ENCODE data around the gene AHDC1.

GRCh38 chr1:27506703-27507102 lies 97.2 kb downstream of the AHDC1 start:
- no peak for TF ChIP-seq ZNF232 (CRISPR knock-in tag; IDR thresholded peaks at IDR 0.05; ENCODE audit: borderline replicate concordance)
- TF ChIP-seq BHLHE40 (IDR thresholded peaks at IDR 0.05; ENCODE audit: low read length): no peak
- no peak for TF ChIP-seq ZFAT (CRISPR knock-in tag; conservative IDR thresholded peaks at IDR 0.05)
- no peak for TF ChIP-seq CEBPB (IDR thresholded peaks at IDR 0.05; ENCODE audit: borderline replicate concordance, low read depth, low read length)
- TF ChIP-seq RERE (CRISPR knock-in tag; IDR thresholded peaks at IDR 0.05; ENCODE audit: low read depth): no peak
- TF ChIP-seq AKAP8 (CRISPR knock-in tag; IDR thresholded peaks at IDR 0.05): no peak
- no peak for TF ChIP-seq SATB2 (CRISPR knock-in tag; IDR thresholded peaks at IDR 0.05)
- no peak for TF ChIP-seq SRSF9 (IDR thresholded peaks at IDR 0.05; ENCODE audit: borderline replicate concordance, insufficient read depth, low read depth, low read length, poor library complexity, severe bottlenecking)
- no peak for TF ChIP-seq CTCF (CRISPR knock-in tag; IDR thresholded peaks at IDR 0.05)
- no peak for TF ChIP-seq ZNF747 (CRISPR knock-in tag; IDR thresholded peaks at IDR 0.05; ENCODE audit: borderline replicate concordance)
- TF ChIP-seq ZNF205 (CRISPR knock-in tag; IDR thresholded peaks at IDR 0.05): no peak

All from HepG2 (cell line).